NCI-H187 (cell line): ENCODE results near the gene ICAM5.

Experiments used
- DNase-seq, 2 experiments: peaks; one replicate each; lab custom pipeline; 2025; lab: John Stamatoyannopoulos, UW

The ICAM5 gene

DNA sequence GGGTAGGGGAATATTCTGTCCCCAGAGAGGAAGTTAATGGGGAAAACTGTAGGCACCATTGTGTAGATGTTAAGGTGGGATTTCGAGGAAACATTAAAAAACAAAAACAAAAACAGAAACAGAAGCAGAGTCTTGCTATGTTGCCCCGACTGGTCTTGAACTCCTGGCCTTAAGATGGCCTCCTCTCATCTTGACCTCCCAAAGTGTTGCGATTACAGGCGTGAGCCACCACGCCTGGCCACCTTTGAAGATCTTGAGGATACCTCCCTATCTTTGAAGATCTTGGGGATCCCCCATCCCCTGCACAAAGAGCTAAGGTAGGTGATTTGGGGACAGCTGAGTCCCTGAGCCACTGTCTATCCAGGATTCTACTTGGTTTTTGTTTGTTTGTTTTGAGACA, 50.2 kb downstream of the ICAM5 start:
- no peak for DNase-seq

DNA sequence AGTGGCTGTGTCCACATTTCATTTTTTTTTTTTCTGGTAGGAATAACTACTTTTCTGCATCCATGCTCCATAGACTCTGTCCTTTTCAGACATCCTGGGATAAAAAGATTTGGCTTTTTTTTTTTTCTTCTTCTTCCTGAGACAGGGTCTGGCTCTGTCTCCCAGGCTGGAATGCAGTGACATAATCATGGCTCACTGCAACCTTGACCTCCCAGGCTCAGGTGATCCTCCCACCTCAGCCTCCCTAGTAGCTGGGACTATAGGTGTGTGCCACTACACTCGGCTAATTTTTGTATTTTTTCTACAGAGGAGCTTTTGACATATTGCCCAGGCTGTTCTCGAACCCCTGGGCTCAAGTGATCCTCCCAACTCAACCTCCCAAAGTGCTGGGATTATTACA, 53.7 kb downstream of the ICAM5 start:
- DNase-seq, result no peak

DNA sequence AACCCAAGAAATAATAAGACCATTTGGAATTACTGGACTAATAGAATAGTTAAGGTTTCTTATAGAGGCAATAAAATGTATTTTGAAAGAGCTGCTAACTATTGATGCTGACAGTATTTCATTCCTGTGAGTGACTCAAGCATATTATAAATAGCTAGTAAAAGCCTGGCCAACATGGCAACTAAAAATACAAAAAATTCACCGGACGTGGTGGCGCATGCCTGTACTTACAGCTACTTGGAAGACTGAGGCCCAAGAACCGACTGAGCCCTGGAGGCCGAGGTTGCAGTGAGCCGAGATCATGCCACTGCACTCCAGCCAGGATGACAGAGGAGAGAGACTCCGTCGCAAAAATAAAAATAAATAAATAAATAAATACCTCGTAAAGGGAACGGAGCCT, 55.0 kb downstream of the ICAM5 start:
- no peak for DNase-seq
